ENCODE data around the gene SPINK2.

The SPINK2 gene

GRCh38 chr4:56821381-56822243 lies at the start of gene SPINK2:
Gene SPINK2 (minus strand): TSS chr4:56821701. CDS start chr4:56821662, 39 bp downstream.
- Histone ChIP-seq H3K9me3 (ENCODE audit: control insufficient read depth, low read length) (no peaks in the 10 kb centered on the region), H3K79me2 (no peaks in the 10 kb centered on the region), H3K4me1 (no peaks in the 10 kb centered on the region), H3K4me3 (ENCODE audit: low read depth, low read length) (peak within 1 kb of the TSS; percentile 36), H3K27me3 (ENCODE audit: control insufficient read depth, insufficient read depth, low read length) (no peaks in the 10 kb centered on the region), H2AFZ (peak within 1 kb of the TSS; percentile 62), H3K36me3 (ENCODE audit: control insufficient read depth, insufficient read depth, low read length) (no peaks in the 10 kb centered on the region), H3K9ac (no peak within 1 kb of the TSS), H3K27ac (no peak within 1 kb of the TSS), H3K4me2 (ENCODE audit: low read length) (peak within 1 kb of the TSS; percentile 59)
- no peak for TF ChIP-seq CTCF (IDR thresholded peaks at IDR 0.05)

- Histone ChIP-seq H3K79me2 (no peaks in the 10 kb centered on the region), H3K27ac (no peak overlapping the region), H3K4me1 (no peaks in the 10 kb centered on the region), H3K4me3 (ENCODE audit: low read depth, low read length) (no peak overlapping the region), H3K9ac (no peak overlapping the region), H3K27me3 (ENCODE audit: control insufficient read depth, insufficient read depth, low read length) (no peaks in the 10 kb centered on the region), H3K9me3 (ENCODE audit: control insufficient read depth, low read length) (no peaks in the 10 kb centered on the region), H3K4me2 (ENCODE audit: low read length) (no peak overlapping the region), H3K36me3 (ENCODE audit: control insufficient read depth, insufficient read depth, low read length) (no peaks in the 10 kb centered on the region), H2AFZ (no peak overlapping the region)
- no peak for TF ChIP-seq CTCF (IDR thresholded peaks at IDR 0.05)
Observed at GRCh38 chr4:56870946-56871345, 49.4 kb upstream of the SPINK2 start.

GRCh38 chr4:56863441-56864139 lies 42.1 kb upstream of the SPINK2 start:
- Histone ChIP-seq H2AFZ (no peak overlapping the region), H3K9me3 (ENCODE audit: control insufficient read depth, low read length) (no peaks in the 10 kb centered on the region), H3K9ac (no peak overlapping the region), H3K79me2 (no peaks in the 10 kb centered on the region), H3K4me2 (ENCODE audit: low read length) (no peak overlapping the region), H3K27ac (no peak overlapping the region), H3K4me1 (no peaks in the 10 kb centered on the region), H3K4me3 (ENCODE audit: low read depth, low read length) (no peak overlapping the region), H3K36me3 (ENCODE audit: control insufficient read depth, insufficient read depth, low read length) (no peaks in the 10 kb centered on the region), H3K27me3 (ENCODE audit: control insufficient read depth, insufficient read depth, low read length) (no peaks in the 10 kb centered on the region)
- TF ChIP-seq CTCF (IDR thresholded peaks at IDR 0.05) = no peak

GRCh38 chr4:56861360-56861759 lies 39.9 kb upstream of the SPINK2 start:
- H3K36me3 ChIP-seq (ENCODE audit: control insufficient read depth, insufficient read depth, low read length) = no peaks in the 10 kb centered on the region
- no peak overlapping the region for H3K4me2 ChIP-seq (ENCODE audit: low read length)
- H2AFZ ChIP-seq = peak overlapping the region; percentile 22
- H3K4me3 ChIP-seq (ENCODE audit: low read depth, low read length) = no peak overlapping the region
- H3K9ac ChIP-seq = no peak overlapping the region
- no peak for TF ChIP-seq CTCF (IDR thresholded peaks at IDR 0.05)
- H3K9me3 ChIP-seq (ENCODE audit: control insufficient read depth, low read length) = no peaks in the 10 kb centered on the region
- no peaks in the 10 kb centered on the region for H3K79me2 ChIP-seq
- H3K4me1 ChIP-seq = no peaks in the 10 kb centered on the region
- no peak overlapping the region for H3K27ac ChIP-seq
- no peaks in the 10 kb centered on the region for H3K27me3 ChIP-seq (ENCODE audit: control insufficient read depth, insufficient read depth, low read length)

All from parathyroid adenoma (tissue), 2 donors.